ENCODE measurements around the gene CMTM2.
"Not testable (repeated sequence)": the region's sequence is repeated elsewhere in the genome, so short reads cannot be mapped to it uniquely, and the experiment has no call there.

CMTM2 gene

DNA sequence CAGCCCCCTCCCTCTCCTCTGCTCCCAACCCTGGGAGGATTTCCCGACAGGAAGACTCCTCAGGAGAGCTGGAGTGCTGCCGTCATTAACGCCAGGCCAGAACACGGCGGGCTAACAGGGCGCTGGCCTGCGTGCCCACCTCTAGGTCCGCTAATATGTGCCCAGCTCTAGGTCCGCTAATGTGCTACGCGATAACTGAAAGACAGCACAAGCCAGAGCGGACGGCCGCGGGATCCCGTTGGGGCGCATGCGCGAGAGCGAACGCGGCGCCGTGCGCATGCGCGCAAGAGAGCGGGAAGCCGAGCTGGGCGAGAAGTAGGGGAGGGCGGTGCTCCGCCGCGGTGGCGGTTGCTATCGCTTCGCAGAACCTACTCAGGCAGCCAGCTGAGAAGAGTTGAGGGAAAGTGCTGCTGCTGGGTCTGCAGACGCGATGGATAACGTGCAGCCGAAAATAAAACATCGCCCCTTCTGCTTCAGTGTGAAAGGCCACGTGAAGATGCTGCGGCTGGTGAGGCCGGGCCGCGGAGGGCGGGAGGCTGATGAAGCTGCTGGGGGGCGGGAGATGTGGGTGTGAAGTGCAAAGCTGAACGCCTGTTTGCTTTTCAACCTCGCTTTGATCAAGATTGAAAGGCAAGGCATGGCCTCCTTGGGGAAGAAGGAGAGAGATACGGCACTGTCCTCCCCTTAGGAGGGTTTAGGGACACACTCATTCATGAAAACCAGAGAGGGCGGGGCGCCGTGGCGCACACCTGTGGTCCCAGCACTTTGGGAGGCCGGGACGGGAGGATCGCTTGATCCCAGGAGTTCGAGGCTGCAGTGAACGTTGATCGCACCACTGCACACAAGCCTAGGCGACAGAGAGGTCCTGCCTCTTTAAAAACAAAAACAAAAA, 26.7 kb upstream of the CMTM2 start, which contains the start of gene CKLF:
TSS of gene CKLF (plus strand) at position 291 of the 892 bp plus-strand sequence. CDS start at position 431, 140 bp downstream.
- DNase-seq (ENCODE audit: low spot score): peak; percentile 88

DNA sequence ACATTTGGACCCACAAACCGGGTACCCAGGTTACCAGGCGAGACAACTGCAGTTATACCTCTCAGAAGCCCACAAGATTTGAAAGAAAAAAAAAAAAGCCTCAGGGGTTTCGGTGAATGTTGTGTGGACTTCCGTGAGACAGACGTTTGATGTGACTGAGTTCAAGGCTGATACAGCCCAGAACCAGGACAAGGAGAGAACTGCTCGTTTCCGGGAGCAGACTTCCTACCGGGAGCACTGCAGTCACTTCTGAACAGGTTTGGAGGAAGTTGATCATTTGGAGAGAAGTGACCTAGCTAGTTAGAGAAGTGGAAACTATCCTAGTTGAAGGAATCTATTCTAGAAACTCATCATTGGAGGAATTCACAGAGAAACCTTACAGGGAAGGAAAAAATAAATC, 26.0 kb upstream of the CMTM2 start:
- peak; percentile 6 for DNase-seq (ENCODE audit: low spot score)

DNA sequence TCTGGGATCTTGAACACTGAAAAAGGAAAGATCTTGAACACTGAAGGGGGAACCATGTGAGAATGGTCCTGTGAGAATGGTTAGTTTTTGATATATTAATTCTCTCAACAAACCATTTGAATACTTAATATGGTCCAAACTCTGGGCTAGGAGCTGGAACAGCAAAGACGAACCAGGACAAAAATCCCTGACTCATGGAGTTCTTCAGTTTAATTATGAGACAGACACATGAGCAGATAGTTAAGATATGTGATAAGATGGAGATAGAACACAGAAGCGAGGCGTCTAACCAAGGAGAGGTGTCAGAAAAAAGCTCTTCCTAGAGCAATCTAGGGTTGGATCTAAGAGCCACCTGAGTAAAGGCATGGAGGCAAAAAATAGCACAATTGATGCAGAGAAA, 25.2 kb upstream of the CMTM2 start:
- no peak for DNase-seq (ENCODE audit: low spot score)

DNA sequence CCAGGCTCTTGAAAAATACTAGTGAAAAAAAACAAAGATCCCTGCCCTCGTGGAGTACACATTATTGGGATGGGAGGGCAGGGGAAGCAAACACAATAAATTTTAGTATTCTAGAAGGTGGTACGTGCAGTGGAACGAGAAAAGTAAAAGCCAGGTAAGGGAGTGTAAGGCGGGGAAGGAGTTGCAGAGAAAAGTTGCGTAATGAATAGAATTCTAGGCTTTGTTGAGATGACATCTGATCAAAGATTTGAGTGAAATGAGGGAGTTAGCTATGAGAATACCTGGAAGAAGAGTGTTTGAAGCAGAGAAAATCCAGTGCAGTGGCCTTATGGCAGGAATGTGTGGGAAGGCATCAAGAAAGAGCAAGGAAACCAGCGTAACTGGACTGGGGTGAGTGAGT, 24.8 kb upstream of the CMTM2 start:
- DNase-seq (ENCODE audit: low spot score): no peak

DNA sequence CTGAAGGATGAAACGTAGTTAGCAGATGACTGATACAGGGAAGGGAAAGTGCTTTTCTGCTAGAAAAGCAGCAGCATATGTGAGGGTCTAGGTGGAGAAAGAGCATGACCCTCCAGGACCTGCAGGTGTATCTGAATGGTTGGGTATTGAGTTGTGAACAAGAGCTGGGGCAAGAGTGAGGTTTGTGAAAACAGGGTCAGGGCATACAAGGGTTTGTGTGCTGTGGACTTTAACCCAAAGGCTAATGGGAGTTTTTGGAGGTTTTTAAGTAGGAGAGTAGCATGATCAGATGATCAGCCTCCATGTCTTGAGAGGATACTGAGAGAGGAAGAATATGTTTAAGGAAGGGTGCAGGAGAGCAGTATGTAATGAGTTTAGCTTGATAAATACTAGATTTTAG, 19.2 kb upstream of the CMTM2 start:
- DNase-seq (ENCODE audit: low spot score): no peak

DNA sequence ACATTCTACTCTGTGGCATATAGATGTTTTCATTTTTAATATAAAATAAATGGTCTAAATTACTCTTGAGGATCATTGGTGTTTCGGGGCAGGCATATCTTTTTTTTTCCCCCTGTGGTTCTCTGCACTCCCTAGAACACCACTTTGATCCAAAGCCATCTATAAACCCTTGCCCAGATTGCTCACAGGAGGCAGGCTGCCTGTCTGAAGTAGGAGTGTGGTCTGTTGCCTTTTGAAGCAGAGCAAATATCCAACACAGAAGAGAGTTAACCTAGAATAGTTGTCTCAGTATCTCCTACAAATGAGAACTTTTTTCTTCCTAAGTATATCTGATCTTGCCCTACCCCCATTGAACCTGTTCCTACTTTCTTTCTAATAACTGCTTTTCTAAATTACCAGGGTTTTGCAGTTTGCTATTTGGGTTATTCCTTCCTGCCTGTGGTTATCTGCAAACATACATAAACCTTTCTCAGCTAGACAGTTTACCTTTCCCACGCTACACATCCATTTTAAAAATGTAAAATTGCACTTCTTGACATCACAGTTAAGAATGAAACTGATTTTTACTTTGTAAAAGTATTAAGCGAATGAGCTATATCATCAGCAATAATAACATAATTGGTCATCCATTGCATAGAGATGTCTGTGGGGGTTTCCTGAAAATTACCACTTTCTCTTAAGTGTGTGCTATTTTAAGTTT, 17.7 kb upstream of the CMTM2 start:
- no peak for DNase-seq (ENCODE audit: low spot score)

DNA sequence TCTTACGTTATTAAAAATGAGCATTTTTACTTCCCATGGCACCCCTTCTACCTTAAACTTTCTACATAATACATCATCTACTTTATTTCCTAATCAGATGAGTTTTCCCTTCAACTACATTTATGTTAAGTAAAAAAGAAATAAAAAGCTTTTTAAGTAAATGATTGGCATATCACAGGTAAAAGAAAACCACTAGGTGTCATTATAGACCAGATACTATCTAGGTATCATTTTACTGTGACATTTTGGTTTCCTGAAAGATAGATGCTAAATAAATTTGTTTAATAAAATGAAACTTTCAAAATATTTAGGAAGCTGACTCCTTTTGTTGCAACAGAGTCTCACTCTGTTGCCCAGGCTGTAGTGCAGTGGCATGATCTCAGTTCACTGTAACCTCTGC, 16.9 kb upstream of the CMTM2 start:
- no peak for DNase-seq (ENCODE audit: low spot score)

DNA sequence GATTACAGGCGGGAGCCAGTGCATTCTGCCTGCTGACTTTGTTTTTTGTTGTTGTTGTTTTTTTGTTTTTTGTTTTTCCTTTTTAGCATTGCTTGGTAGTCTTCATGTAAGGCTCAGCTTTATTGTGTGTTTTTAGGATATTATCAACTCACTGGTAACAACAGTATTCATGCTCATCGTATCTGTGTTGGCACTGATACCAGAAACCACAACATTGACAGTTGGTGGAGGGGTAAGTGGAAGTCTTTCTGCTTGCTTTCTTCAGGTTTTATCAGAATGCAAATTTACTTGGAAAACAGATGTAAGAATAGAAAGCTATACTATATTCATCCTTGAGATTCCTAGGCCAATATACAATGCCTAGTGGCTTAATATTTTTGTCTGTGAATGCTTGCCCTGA, 16.3 kb upstream of the CMTM2 start:
- DNase-seq (ENCODE audit: low spot score): no peak

DNA sequence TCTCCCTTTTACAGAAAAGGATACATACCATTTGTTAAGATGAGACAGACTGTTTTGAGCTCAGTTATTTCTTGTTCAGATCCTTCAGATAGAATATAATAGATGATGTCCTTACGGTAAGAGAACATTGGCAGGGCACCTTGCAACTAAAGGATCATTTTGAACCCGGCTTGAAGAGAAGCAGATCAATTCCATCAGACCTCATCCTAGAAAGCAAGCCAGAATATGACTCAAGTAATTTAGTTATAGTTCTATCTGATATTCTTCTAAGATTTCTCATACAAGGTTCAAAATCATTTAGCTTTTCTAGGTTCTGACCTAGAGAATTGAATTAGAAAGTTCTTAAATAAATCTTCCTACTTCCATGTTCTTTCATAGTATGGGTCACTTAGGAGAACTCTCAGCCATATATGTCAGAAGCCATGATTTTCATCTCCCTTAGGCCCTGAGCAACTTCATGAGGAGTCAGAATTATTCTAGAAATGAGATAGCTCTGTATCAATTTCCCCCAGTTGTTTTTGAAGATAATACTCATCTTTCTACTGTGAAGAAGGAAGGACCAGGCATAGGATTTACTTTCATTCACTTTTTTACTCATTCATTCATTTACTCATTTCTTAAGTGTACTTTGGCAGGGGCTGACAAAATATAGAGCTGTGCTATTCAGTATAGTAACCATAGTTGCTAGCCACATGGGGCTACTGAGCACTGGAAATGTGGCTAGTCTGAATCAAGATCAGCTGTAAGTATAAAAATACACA, 15.5 kb upstream of the CMTM2 start:
- no peak for DNase-seq (ENCODE audit: low spot score)

DNA sequence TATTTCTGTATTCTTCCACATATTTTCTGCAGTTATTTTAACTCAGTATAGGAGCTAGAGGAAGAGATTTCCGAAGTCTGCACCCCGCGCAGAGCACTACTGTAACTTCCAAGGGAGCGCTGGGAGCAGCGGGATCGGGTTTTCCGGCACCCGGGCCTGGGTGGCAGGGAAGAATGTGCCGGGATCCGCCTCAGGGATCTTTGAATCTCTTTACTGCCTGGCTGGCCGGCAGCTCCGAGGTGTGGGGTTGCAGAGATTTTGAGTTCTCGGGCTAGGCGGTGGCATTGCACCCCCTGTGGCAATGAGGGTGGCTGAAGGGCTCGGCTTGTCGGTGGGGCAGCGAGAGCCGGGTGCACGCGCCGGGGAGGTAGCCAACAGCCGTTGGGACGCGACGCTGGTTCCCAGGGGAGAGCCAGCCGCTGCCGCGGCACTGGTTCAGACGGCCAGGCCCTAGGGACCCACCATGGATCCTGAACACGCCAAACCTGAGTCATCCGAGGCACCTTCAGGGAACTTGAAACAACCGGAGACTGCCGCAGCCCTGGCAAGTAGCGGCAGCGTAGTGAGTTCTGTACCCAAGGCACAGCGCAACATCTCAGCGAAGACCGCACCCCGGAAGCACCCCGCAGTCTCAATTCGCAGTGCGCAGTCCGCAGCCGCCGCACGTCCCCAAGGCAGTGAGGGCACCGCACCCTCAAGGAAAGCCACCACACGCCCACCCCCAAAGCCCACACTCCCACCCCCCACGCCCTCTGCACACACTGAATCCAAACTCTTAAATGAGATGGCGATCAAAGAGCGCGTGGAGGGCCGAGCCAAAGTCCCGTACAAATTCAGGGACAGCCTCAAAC, 13.0 kb upstream of the CMTM2 start, which contains the start of gene CMTM1:
TSS of gene CMTM1 (plus strand) at position 389 of the 851 bp plus-strand sequence. CDS start at position 464, 75 bp downstream.
- DNase-seq (ENCODE audit: low spot score): no peak

DNA sequence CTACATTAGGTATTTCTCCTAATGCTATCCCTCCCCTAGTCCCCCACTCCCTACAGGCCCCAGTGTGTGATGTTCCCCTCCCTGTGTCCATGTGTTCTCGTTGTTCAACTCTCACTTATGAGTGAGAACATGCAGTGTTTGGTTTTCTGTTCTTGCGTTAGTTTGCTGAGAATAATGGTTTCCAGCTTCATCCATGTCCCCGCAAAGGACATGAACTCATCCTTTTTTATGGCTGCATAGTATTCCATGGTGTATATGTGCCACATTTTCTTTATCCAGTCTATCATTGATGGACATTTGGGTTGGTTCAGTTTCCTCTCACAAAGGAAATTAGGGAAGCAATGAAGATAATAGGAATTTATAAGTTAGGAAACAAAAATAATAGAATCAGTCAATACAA, 12.0 kb upstream of the CMTM2 start:
- DNase-seq (ENCODE audit: low spot score): not testable (repeated sequence)

DNA sequence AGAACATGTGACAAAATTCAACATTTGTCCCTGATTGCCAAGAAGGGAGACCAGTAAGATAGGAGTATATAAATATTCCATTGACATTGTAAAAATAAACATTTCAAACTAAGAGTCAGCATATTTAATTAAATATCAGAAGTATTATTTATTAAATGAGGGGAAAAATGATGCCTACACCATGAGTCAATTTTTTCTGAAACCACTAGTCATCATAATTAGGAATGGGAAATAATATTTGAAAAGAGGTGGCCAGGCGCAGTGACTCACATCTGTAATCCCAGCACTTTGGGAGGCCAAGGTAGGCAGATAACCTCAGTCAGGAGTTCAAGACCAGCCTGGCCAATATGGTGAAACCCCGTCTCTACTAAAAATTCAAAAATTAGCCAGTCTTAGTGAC, 10.9 kb upstream of the CMTM2 start:
- DNase-seq (ENCODE audit: low spot score): no peak

DNA sequence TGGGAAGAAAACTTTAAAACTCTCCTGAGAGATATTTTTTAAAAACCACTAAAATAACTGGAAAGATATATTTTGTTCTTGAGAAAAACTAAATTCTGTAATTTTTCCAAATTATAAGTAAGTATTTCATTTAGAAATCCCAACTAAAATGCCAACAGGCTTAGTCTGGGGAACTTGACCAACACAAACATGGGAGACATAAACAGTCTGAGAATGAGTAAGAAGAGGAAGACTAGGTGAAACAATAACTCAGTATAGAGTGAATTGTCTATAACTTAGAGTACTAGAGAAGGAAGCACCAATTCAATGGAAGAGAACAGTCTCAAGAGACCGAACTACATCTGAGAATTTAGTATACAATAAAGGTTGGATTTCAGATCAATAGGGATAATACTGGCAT, 10.1 kb upstream of the CMTM2 start:
- no peak for DNase-seq (ENCODE audit: low spot score)

DNA sequence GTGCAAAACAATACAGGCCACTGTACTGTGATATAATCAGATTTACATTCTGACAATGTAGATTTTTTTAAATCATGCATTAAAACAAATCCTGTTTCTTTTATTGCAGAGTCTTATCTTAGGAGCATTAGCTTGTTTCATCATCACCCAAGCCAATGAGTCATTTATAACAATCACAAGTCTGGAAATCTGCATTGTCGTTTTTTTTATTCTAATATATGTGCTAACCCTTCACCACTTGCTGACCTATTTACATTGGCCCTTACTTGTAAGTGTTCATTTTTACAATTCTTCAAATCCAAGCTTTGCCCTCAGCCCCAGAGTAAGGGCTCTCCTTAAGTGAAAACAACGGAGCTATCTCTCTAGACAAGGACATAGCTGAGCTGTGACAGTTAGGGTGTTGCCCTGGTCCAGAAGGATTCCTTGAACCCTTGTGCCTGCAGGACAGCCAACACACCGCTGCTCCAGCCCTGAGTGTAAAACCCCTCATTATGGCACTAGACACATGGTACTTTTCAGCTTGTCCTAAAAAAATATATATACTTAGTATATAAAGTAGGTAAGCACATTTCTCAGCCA, 9.3 kb upstream of the CMTM2 start:
- no peak for DNase-seq (ENCODE audit: low spot score)

DNA sequence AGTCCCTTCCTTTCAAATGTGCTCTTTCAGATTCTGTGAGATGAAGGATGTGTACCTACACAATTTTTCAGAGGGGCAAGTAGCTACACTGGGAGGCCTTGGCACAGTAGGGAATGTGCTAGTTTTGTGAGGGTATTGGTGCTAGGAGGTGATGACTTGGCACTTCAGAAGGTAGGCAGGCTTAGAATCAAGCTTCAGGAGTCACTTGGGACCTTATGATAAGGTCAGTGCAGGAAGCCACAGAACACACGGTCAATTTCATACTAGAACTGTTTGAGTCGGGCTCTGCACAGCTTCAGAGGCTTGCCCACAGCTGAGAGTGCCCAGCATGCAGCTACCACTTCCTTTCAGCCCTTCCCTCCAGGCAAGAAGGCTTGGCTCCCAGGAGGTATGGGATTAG, 6.9 kb upstream of the CMTM2 start:
- DNase-seq (ENCODE audit: low spot score): no peak

DNA sequence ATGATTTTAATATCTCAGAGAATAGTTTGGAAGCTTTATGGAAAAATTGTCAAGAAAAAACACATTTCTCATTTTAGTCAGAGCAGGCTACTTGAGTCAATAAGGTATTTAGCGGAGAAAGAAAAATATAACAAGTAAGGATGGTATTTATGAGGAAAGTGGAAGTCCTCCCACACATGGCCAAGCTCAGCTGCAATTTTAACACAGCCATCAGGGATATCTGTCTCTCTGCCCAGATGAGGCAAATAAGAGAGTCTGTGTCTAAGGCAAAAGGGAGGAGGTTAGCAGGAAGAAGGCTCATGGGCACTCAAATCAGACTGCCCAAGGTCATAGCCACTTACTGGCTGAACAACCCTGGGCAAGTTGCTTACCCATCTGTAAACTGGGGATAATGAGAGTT, 5.2 kb upstream of the CMTM2 start:
- no peak for DNase-seq (ENCODE audit: low spot score)

DNA sequence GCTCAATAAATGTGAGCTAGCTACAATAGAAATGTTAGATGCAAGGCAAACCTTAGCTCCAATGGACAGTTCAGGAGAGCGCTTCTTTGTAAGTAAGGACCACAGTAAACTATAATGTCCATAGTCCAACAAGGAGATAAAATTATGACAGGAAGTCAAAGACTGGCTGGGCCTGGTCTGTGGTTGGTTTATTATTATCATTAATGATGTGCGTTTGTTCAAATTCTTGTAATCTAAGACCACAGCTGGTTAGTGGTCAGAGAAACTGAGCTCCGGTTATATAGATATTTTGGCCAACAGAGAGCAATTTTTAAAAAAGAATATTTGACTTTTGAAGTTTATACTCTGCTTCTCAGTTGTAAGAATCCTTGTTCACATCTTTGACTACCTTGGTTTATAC, 4.7 kb upstream of the CMTM2 start:
- DNase-seq (ENCODE audit: low spot score): no peak

DNA sequence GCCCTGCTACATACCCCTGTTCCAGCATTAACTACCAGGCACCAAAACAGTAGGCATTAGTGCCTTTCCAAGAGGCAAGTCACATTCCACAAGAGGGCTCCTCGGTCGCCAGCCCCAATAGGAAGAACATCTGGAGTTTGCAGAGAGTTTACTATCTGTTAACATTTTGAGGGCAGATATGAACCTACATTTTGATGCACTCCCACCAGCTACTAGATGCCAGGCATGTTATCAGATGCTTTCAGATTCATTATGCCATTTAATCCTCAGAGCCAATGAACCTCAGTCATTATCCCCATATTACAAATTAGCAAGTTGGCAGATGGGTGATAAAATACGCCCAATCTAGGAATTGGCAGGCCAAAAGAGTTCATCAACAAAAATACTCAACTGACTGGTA, 4.2 kb upstream of the CMTM2 start:
- no peak for DNase-seq (ENCODE audit: low spot score)

DNA sequence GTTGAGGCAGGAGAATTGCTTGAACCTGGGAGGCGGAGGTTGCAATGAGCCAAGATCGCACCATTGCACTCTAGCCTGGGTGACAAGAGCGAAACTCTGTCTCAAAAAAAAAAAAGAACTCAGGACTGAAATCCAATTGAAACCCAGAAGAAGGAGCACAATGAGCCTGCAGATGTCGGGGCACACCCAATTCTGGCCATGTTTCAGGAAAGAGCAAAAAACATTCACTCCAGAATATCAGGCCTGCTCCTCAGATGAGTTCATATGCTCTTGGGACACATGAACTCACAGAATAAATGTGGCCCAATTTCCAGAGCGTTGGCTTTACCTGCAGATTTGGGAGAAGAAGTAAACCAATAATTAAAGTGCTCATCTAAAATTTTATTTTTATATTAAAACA, 3.0 kb upstream of the CMTM2 start:
- DNase-seq (ENCODE audit: low spot score): no peak

DNA sequence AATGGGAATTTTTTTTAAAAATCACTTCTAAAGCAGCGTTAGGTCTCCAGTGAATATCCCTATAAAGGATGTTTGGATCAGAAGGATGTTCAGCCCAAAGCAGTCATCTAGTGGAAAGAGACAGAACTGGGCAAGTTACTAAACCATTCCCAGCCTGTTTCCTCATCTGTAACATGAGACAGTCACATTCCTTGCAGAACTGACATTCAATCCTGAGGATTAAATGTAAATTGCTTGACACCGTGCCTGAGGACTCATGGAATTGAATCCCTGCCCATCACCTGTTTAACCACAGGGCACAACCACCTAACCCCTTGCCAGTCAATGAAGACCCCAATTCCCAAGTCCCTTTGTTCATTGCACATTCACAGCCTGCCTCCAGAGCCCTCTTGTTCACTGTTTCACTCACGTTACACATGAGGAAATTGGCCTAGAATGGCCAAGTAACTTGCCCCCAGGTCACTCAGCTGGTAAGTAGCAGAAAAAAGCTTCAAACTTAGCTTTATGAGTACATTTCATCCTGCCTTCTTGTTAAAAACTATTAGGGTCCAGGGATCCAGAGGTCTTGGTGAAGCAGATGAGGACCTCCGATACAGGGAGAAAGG, 1.4 kb downstream of the CMTM2 start:
- DNase-seq (ENCODE audit: low spot score): no peak

Measured in globus pallidus (tissue), 1 donor.